B cell (primary cell): ENCODE data around the gene RNF2. TPM values are rescaled to one million over a fixed set of nuclear protein-coding genes. Genes with fewer than 3 reads are reported as not detected.

Experiments used
- ATAC-seq: fragments of 200-7000 bp; cut with Tn5 transposase; one replicate; pipeline ENCODE4 v1.10.0; 2021; ENCODE audit warnings: low read depth, mild to moderate bottlenecking, moderate number of reproducible peaks, moderate library complexity
- CTCF ChIA-PET: fragments of 350-600 bp; sonication (Branson Sonifier 250); formaldehyde crosslinking; loops from one replicate; lab custom pipeline; 2021; ENCODE audit warnings: antibody characterized with exemption, inconsistent platforms; lab: Charles Lee
- POLR2A ChIA-PET: fragments of 350-600 bp; sonication (Branson Sonifier 250); formaldehyde crosslinking; loops from one replicate; lab custom pipeline; 2021; ENCODE audit warnings: antibody characterized with exemption; lab: Charles Lee
- DNase-seq: peaks from one replicate; pipeline ENCODE4 v3.0.0; 2013
- H2AFZ ChIP-seq: 2 replicates; pipeline ENCODE4 v1.6.1; 2012; ENCODE audit warnings: mild to moderate bottlenecking, low read depth, low read length; ENCODE audit not compliant: insufficient read depth, poor library complexity, severe bottlenecking
- H3K27ac ChIP-seq, 2 donors: 1 replicate in 1 of 2; 2 replicates in 1 of 2; pipeline ENCODE4 v1.5.1; 2012 to 2013; ENCODE audit warnings: low read length in 2 of 2, mild to moderate bottlenecking in 2 of 2, moderate library complexity in 1 of 2
- H3K27me3 ChIP-seq, 4 experiments: fragments of 200-600 bp in 1 of 4; sonication (generic) in 1 of 4; replicated peaks in 1 of 4; 1 replicate in 2 of 4; 2 replicates in 2 of 4; pipeline versions ENCODE4 v1.6.1 to v1.7.0; 2013 to 2016; ENCODE audit warnings: low read length in 3 of 4, mild to moderate bottlenecking in 2 of 4, mixed read lengths in 1 of 4, moderate library complexity in 1 of 4; ENCODE audit not compliant: insufficient read depth in 4 of 4, control insufficient read depth in 3 of 4; ENCODE audit errors: control extremely low read depth in 1 of 4
- H3K36me3 ChIP-seq, 2 experiments: replicated peaks in 1 of 2; 1 replicate in 1 of 2; 2 replicates in 1 of 2; pipeline versions ENCODE4 v1.6.1 to v1.7.1; 2013; ENCODE audit warnings: low read length in 1 of 2; ENCODE audit not compliant: insufficient read depth in 2 of 2, control insufficient read depth in 1 of 2; ENCODE audit errors: control extremely low read depth in 1 of 2, extremely low read depth in 1 of 2
- H3K4me1 ChIP-seq, 2 donors: fragments of 200-600 bp in 1 of 2; sonication (generic) in 1 of 2; 1 replicate in 1 of 2; 2 replicates in 1 of 2; pipeline versions ENCODE4 v1.5.1 to v1.6.1; 2013 to 2017; ENCODE audit warnings: low read length in 2 of 2; ENCODE audit not compliant: control insufficient read depth in 2 of 2, insufficient read depth in 2 of 2
- H3K4me2 ChIP-seq: replicated peaks from 2 replicates; pipeline ENCODE3; 2012; ENCODE audit warnings: mild to moderate bottlenecking, low read depth, low read length; ENCODE audit not compliant: poor library complexity, severe bottlenecking
- H3K4me3 ChIP-seq, 5 experiments: fragments of 200-600 bp in 1 of 5; sonication (generic) in 1 of 5; 1 replicate in 3 of 5; 2 replicates in 2 of 5; pipeline versions ENCODE4 v1.5.1 to v1.7.0; 2011 to 2016; ENCODE audit warnings: low read length in 4 of 5, mild to moderate bottlenecking in 4 of 5, low read depth in 2 of 5, control low read depth in 1 of 5, moderate library complexity in 1 of 5; ENCODE audit not compliant: insufficient read depth in 1 of 5; ENCODE audit errors: control extremely low read depth in 1 of 5, extremely low read depth in 1 of 5
- H3K79me2 ChIP-seq: fragments of 200-600 bp; sonication (generic); one replicate; pipeline ENCODE4 v1.6.0; 2016; ENCODE audit warnings: low read length; ENCODE audit not compliant: control insufficient read depth, insufficient read depth
- H3K9ac ChIP-seq: fragments of 200-600 bp; sonication (generic); 2 replicates; pipeline ENCODE4 v1.6.1; 2017; ENCODE audit warnings: mild to moderate bottlenecking, low read length, moderate library complexity
- H3K9me3 ChIP-seq, 3 donors: one replicate each; pipeline versions ENCODE4 v1.6.1 to v1.7.1; 2013; ENCODE audit warnings: low read length in 2 of 3; ENCODE audit not compliant: control insufficient read depth in 2 of 3, insufficient read depth in 1 of 3; ENCODE audit errors: control extremely low read depth in 1 of 3
- H4K20me1 ChIP-seq: 2 replicates; pipeline ENCODE4 v1.6.0; 2012; ENCODE audit warnings: mild to moderate bottlenecking, low read length; ENCODE audit not compliant: insufficient read depth, control insufficient read depth, poor library complexity, severe bottlenecking
- H3K27ac Mint-ChIP-seq: one replicate; pipeline ENCODE4 v1.8.0; 2021; ENCODE audit warnings: mixed read lengths
- H3K27me3 Mint-ChIP-seq: one replicate; pipeline ENCODE4 v1.8.0; 2021; ENCODE audit warnings: mixed read lengths
- H3K4me1 Mint-ChIP-seq: one replicate; pipeline ENCODE4 v1.8.0; 2021; ENCODE audit warnings: mixed read lengths
- H3K4me3 Mint-ChIP-seq: one replicate; pipeline ENCODE4 v1.8.0; 2021; ENCODE audit warnings: mixed read lengths
- H3K9me3 Mint-ChIP-seq: one replicate; pipeline ENCODE4 v1.8.0; 2022; ENCODE audit warnings: mixed read lengths; ENCODE audit not compliant: insufficient read depth
- EZH2 ChIP-seq: IDR thresholded peaks from 2 replicates; pipeline ENCODE4 v1.6.1; 2012; ENCODE audit warnings: borderline replicate concordance, low read depth, mild to moderate bottlenecking, moderate library complexity, low read length; ENCODE audit not compliant: insufficient read depth, poor library complexity, severe bottlenecking
- WGBS: methylation state at CpG from one replicate; pipeline ENCODE4 v1.1.5; 2013; ENCODE audit warnings: missing lambda C conversion rate; ENCODE audit not compliant: insufficient coverage; 5-methylcytosine and 5-hydroxymethylcytosine counted together
- intact Hi-C: fragments of 100-400 bp; cut with micrococcal nuclease; formaldehyde crosslinking; loops from one replicate; pipeline ENCODE4 v1.10.0; 2022
- polyA plus RNA-seq: library from polyadenylated mRNA; depleted of rRNA; stranded (reverse); fragments of >200 nt; gene quantifications from 2 replicates; pipeline ENCODE4 v1.2.3, GENCODE V29; 2012
- total RNA-seq, 2 donors: library from RNA; stranded (reverse); fragments of 120-200 nt in 1 of 2; gene quantifications; 1 replicate in 1 of 2; 2 replicates in 1 of 2; pipeline versions ENCODE4 v1.2.3 to v1.2.4, GENCODE V29; 2013 to 2022
- TF ChIP-seq, protein P1 (sequence below): fragments of 200-600 bp; IDR thresholded peaks from one replicate; pipeline ENCODE4 v1.8.0; 2022; ENCODE audit warnings: antibody characterized with exemption, mild to moderate bottlenecking

The RNF2 gene
- total and polyA plus RNA-seq, 2 donors (not counting 1 experiment from before 2014, with no cell fraction given), result 13.9 to 29.5 TPM

DNA sequence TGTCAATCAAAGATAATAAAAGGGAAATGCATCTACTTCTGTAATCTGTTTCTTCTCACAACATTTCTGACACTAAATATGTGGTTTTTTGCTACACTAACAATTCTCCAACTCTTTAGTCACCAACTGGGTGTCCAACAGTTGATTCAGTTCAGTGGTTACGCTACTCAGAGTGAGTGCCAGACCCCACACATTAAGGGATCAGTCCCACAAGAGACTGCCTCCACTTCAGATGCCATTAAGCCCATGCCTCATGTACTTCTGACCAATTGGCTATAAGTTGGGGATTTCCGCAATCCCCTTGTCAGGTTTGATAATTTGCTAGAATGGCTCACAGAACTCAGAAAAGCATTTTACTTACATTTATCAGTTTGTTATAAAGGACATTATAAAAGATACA is 28.4 kb downstream of the RNF2 start:
- H3K4me1 ChIP-seq, result no peaks in the 10 kb centered on the region
- no peak overlapping the region for H3K27ac ChIP-seq
- CTCF ChIA-PET, result no interaction called here
- H3K9me3 Mint-ChIP-seq, result no peaks in the 10 kb centered on the region
- POLR2A ChIA-PET, result no interaction called here
- H3K4me2 ChIP-seq, result no peak overlapping the region
- H3K4me3 Mint-ChIP-seq, result no peak overlapping the region
- H2AFZ ChIP-seq, result no peak overlapping the region
- no peak overlapping the region for H3K9ac ChIP-seq
- H3K9me3 ChIP-seq, result no peaks in the 10 kb centered on the region
- no peak for DNase-seq
- H3K27ac Mint-ChIP-seq, result no peak overlapping the region
- intact Hi-C loops, result no loop called here
- H3K27me3 Mint-ChIP-seq, result no peaks in the 10 kb centered on the region
- H3K4me3 ChIP-seq, result no peak overlapping the region
- TF ChIP-seq EZH2, result no peak
- TF ChIP-seq, protein P1, sequence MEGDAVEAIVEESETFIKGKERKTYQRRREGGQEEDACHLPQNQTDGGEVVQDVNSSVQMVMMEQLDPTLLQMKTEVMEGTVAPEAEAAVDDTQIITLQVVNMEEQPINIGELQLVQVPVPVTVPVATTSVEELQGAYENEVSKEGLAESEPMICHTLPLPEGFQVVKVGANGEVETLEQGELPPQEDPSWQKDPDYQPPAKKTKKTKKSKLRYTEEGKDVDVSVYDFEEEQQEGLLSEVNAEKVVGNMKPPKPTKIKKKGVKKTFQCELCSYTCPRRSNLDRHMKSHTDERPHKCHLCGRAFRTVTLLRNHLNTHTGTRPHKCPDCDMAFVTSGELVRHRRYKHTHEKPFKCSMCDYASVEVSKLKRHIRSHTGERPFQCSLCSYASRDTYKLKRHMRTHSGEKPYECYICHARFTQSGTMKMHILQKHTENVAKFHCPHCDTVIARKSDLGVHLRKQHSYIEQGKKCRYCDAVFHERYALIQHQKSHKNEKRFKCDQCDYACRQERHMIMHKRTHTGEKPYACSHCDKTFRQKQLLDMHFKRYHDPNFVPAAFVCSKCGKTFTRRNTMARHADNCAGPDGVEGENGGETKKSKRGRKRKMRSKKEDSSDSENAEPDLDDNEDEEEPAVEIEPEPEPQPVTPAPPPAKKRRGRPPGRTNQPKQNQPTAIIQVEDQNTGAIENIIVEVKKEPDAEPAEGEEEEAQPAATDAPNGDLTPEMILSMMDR, result no peak
- H3K27me3 ChIP-seq, result no peaks in the 10 kb centered on the region
- H3K36me3 ChIP-seq, result peaks cover 5 to 6% of the 10 kb centered on the region in 2 experiments
- peaks cover 35% of the 10 kb centered on the region for H3K4me1 Mint-ChIP-seq
- peaks cover 96% of the 10 kb centered on the region for H3K79me2 ChIP-seq
- peaks cover 42% of the 10 kb centered on the region for H4K20me1 ChIP-seq
- 100% methylated on average over 1 of the region's 2 CpGs for WGBS
- no peak for ATAC-seq

DNA sequence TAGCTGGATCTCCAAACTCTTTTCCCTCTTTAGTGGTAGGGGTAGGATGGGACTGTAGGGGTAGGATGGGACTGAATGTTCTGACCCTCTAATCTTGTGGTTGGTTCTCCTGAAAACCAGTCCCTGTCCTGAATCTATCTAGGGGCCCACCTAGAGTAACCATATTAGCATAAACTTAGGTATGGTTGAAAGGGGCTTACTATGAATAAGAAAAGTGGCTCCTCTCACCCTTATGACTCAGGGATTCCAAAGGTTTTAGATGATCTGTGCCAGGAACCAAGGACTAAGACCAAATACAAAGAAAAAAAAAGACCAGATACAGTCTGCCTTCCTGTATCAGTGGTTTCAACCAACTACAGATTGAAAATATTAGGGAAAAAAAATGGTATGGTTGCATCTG is 28.9 kb downstream of the RNF2 start:
- H3K27ac Mint-ChIP-seq, result no peak overlapping the region
- peaks cover 38% of the 10 kb centered on the region for H3K4me1 Mint-ChIP-seq
- H3K4me3 Mint-ChIP-seq, result no peak overlapping the region
- DNase-seq, result no peak
- Histone ChIP-seq H4K20me1 (peaks cover 42% of the 10 kb centered on the region), H3K36me3 (peaks cover 5 to 6% of the 10 kb centered on the region in 2 experiments), H2AFZ (no peak overlapping the region), H3K79me2 (peaks cover 96% of the 10 kb centered on the region), H3K9me3 (no peaks in the 10 kb centered on the region), H3K27ac (no peak overlapping the region), H3K27me3 (no peaks in the 10 kb centered on the region), H3K4me1 (no peaks in the 10 kb centered on the region), H3K4me3 (no peak overlapping the region), H3K9ac (no peak overlapping the region), H3K4me2 (no peak overlapping the region)
- TF ChIP-seq EZH2, result no peak
- TF ChIP-seq, protein P1, result no peak
- ATAC-seq, result no peak
- ChIA-PET CTCF (no interaction called here), POLR2A (no interaction called here)
- intact Hi-C loops, result no loop called here
- H3K27me3 Mint-ChIP-seq, result no peaks in the 10 kb centered on the region
- no peaks in the 10 kb centered on the region for H3K9me3 Mint-ChIP-seq
